ENCODE data around the gene WNT2B.

DNA sequence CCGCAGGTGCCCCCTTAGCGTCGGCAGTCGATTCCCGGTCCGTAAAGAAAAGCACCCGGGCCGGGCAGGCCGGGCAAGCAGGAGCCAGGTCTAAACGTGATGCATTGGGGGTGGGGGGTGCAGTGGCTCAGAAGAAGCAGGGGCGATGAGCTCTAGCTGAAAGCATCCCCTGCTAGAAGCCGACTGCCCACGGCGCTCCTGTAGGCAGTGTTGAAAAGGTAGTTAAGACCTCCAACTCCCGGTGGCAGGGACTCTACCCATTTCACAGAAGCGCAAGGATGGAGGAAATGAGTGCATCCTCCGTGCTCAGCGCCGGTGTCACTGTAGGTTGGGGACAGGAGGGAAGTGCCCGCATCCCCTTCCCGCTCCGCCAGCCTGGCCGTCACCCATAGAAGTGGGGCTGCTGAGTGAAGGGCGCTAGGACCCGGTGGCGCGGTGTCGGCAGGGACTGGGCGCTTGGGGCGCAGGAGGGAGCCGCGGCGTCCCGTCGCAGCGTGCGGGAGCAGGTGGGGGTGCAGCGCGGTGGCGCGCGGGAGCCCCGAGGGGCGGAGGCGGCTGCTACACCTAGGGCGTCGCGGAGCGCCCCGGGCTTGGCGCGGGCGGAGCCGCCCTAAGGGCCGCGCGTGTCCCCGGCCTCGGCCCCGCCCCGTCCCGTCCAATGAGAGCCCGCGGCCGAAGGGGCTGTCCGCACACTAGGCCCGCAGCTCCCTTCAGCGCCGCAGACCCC is at the start of gene WNT2B:
- TF ChIP-seq TAF1 (IDR thresholded peaks at IDR 0.05; ENCODE audit: borderline replicate concordance, low read depth, low read length) (no peak), NRF1 (conservative IDR thresholded peaks at IDR 0.05; ENCODE audit: low read depth, low read length) (no peak), ZNF207 (IDR thresholded peaks at IDR 0.05; ENCODE audit: borderline replicate concordance) (no peak), EZH2 (IDR thresholded peaks at IDR 0.05; ENCODE audit: borderline replicate concordance, control insufficient read depth, low read depth, low read length) (0 out of 2 replicates have a peak, but pooled peaks have one; percentile 53), CREM (IDR thresholded peaks at IDR 0.05; ENCODE audit: low read depth) (no peak), JUNB (IDR thresholded peaks at IDR 0.05) (no peak), LARP7 (IDR thresholded peaks at IDR 0.05) (peak; percentile 75), POLR2AphosphoS5 (IDR thresholded peaks at IDR 0.05; ENCODE audit: low read length) (no peak)
